H9 (cell line): ENCODE measurements around the gene TAF10. TPM values are rescaled to one million over a fixed set of nuclear protein-coding genes. Genes with fewer than 3 reads are reported as not detected.

Experiments used
- DNase-seq: peaks from one replicate; pipeline ENCODE4 v3.0.0-alpha.2; 2017
- H2AFZ ChIP-seq: one replicate; pipeline ENCODE4 v1.6.1; 2013; ENCODE audit warnings: mild to moderate bottlenecking, low read length, control low read depth, moderate library complexity
- H2AK5ac ChIP-seq: 2 replicates; pipeline ENCODE4 v1.6.1; 2013; ENCODE audit warnings: low read length, control low read depth, mixed read lengths; ENCODE audit not compliant: insufficient read length
- H2BK120ac ChIP-seq: one replicate; pipeline ENCODE4 v1.6.1; 2013; ENCODE audit warnings: low read depth, mild to moderate bottlenecking, low read length, control low read depth, inconsistent platforms; ENCODE audit not compliant: poor library complexity, severe bottlenecking
- H2BK12ac ChIP-seq: 2 replicates; pipeline ENCODE4 v1.6.1; 2013; ENCODE audit warnings: low read length, control low read depth, mixed read lengths, low read depth; ENCODE audit not compliant: insufficient read length
- H2BK15ac ChIP-seq: 2 replicates; pipeline ENCODE4 v1.6.1; 2013; ENCODE audit warnings: low read depth, low read length, control low read depth
- H2BK20ac ChIP-seq: one replicate; pipeline ENCODE4 v1.6.1; 2013; ENCODE audit warnings: low read depth, mild to moderate bottlenecking, low read length, control low read depth, inconsistent platforms; ENCODE audit not compliant: poor library complexity, severe bottlenecking
- H2BK5ac ChIP-seq: 2 replicates; pipeline ENCODE4 v1.6.1; 2013; ENCODE audit warnings: low read length, control low read depth, mixed read lengths; ENCODE audit not compliant: insufficient read length
- H3K14ac ChIP-seq: 2 replicates; pipeline ENCODE4 v1.6.1; 2013; ENCODE audit warnings: low read length, control low read depth; ENCODE audit not compliant: insufficient read depth
- H3K18ac ChIP-seq: 2 replicates; pipeline ENCODE4 v1.6.1; 2013; ENCODE audit warnings: low read depth, mild to moderate bottlenecking, mixed read lengths, low read length, control low read depth; ENCODE audit not compliant: insufficient read length
- H3K23ac ChIP-seq: 2 replicates; pipeline ENCODE4 v1.6.1; 2013; ENCODE audit warnings: low read length, control low read depth, mixed read lengths, low read depth; ENCODE audit not compliant: insufficient read length
- H3K23me2 ChIP-seq: 2 replicates; pipeline ENCODE4 v1.6.1; 2013; ENCODE audit warnings: low read depth, mild to moderate bottlenecking, mixed read lengths, low read length, control low read depth; ENCODE audit not compliant: insufficient read length, poor library complexity, severe bottlenecking
- H3K27ac ChIP-seq: 2 replicates; pipeline ENCODE4 v1.5.1; 2013; ENCODE audit warnings: low read length, control low read depth, mixed read lengths, low read depth; ENCODE audit not compliant: insufficient read length
- H3K27me3 ChIP-seq: 2 replicates; pipeline ENCODE4 v1.6.1; 2013; ENCODE audit warnings: low read length, control low read depth, inconsistent platforms; ENCODE audit not compliant: insufficient read depth
- H3K4ac ChIP-seq: 2 replicates; pipeline ENCODE4 v1.6.1; 2013; ENCODE audit warnings: low read depth, mild to moderate bottlenecking, control low read depth, inconsistent platforms, low read length, moderate library complexity
- H3K4me1 ChIP-seq: 2 replicates; pipeline ENCODE4 v1.6.1; 2013; ENCODE audit warnings: low read length, control low read depth, inconsistent platforms; ENCODE audit not compliant: insufficient read depth
- H3K4me2 ChIP-seq: 2 replicates; pipeline ENCODE4 v1.6.1; 2013; ENCODE audit warnings: low read length, control low read depth, mixed read lengths; ENCODE audit not compliant: insufficient read length, insufficient read depth
- H3K56ac ChIP-seq: 2 replicates; pipeline ENCODE4 v1.6.1; 2013; ENCODE audit warnings: low read depth, mild to moderate bottlenecking, mixed read lengths, low read length, control low read depth; ENCODE audit not compliant: insufficient read length
- H3K79me1 ChIP-seq: 2 replicates; pipeline ENCODE4 v1.6.1; 2013; ENCODE audit warnings: low read depth, mild to moderate bottlenecking, moderate library complexity, low read length, control low read depth, inconsistent platforms; ENCODE audit not compliant: insufficient read depth, poor library complexity, severe bottlenecking
- H3K79me2 ChIP-seq: 2 replicates; pipeline ENCODE4 v1.6.1; 2013; ENCODE audit warnings: low read length, control low read depth, inconsistent platforms; ENCODE audit not compliant: insufficient read depth
- H3K9ac ChIP-seq: 2 replicates; pipeline ENCODE4 v1.6.1; 2013; ENCODE audit warnings: low read length, control low read depth, mixed read lengths; ENCODE audit not compliant: insufficient read length; ENCODE audit errors: extremely low read depth
- H3K9me3 ChIP-seq: one replicate; pipeline ENCODE4 v1.6.1; 2013; ENCODE audit warnings: low read depth, low read length, inconsistent platforms; ENCODE audit not compliant: control insufficient read depth
- H3T11ph ChIP-seq: one replicate; pipeline ENCODE4 v1.6.1; 2013; ENCODE audit warnings: mild to moderate bottlenecking, low read length, control low read depth, inconsistent platforms
- H4K20me1 ChIP-seq: one replicate; pipeline ENCODE4 v1.6.1; 2013; ENCODE audit not compliant: control insufficient read depth, insufficient read length, insufficient read depth
- H4K5ac ChIP-seq: 2 replicates; pipeline ENCODE4 v1.6.1; 2013; ENCODE audit warnings: low read depth, mild to moderate bottlenecking, mixed read lengths, low read length, control low read depth; ENCODE audit not compliant: insufficient read length
- H4K8ac ChIP-seq: replicated peaks from 2 replicates; pipeline ENCODE4 v1.6.1; 2013; ENCODE audit warnings: low read length, control low read depth, mixed read lengths, low read depth; ENCODE audit not compliant: insufficient read length
- H4K91ac ChIP-seq: 2 replicates; pipeline ENCODE4 v1.6.1; 2013; ENCODE audit warnings: low read depth, mild to moderate bottlenecking, moderate library complexity, mixed read lengths, low read length, control low read depth; ENCODE audit not compliant: insufficient read length
- H3K27ac Mint-ChIP-seq, 3 experiments: 2 replicates in 2 of 3; 3 replicates in 1 of 3; pipeline ENCODE4 v1.8.0; 2020 to 2021; ENCODE audit warnings: mixed read lengths in 3 of 3, mild to moderate bottlenecking in 1 of 3, moderate library complexity in 1 of 3
- H3K27me3 Mint-ChIP-seq: 2 replicates; pipeline ENCODE4 v1.8.0; 2021; ENCODE audit warnings: low read depth, mild to moderate bottlenecking, moderate library complexity, mixed read lengths
- H3K36me3 Mint-ChIP-seq, 3 experiments: 2 replicates in 2 of 3; 3 replicates in 1 of 3; pipeline ENCODE4 v1.8.0; 2020 to 2021; ENCODE audit warnings: low read depth in 3 of 3, mixed read lengths in 3 of 3; ENCODE audit not compliant: insufficient read depth in 1 of 3
- H3K4me1 Mint-ChIP-seq, 2 experiments: 2 replicates each; pipeline ENCODE4 v1.8.0; 2020; ENCODE audit warnings: mixed read lengths in 2 of 2
- H3K4me3 Mint-ChIP-seq, 2 experiments: 2 replicates in 1 of 2; 3 replicates in 1 of 2; pipeline ENCODE4 v1.8.0; 2020 to 2021; ENCODE audit warnings: mild to moderate bottlenecking in 2 of 2, mixed read lengths in 2 of 2, moderate library complexity in 1 of 2
- H3K9me3 Mint-ChIP-seq, 2 experiments: 2 replicates in 1 of 2; 3 replicates in 1 of 2; pipeline ENCODE4 v1.8.0; 2020; ENCODE audit warnings: mild to moderate bottlenecking in 2 of 2, mixed read lengths in 2 of 2, moderate library complexity in 1 of 2
- CTCF ChIP-seq: fragments of 200-600 bp; sonication (generic); conservative IDR thresholded peaks from 3 replicates; pipeline ENCODE4 v1.8.0; 2021; ENCODE audit warnings: antibody characterized with exemption, mild to moderate bottlenecking
- WGBS: extraction: QIAGEN DNeasy Blood & Tissue Kit; methylation state at CpG from one replicate; pipeline ENCODE4 v1.1.7; 2013; ENCODE audit warnings: missing lambda C conversion rate, low lambda C conversion rate, mixed read lengths; ENCODE audit not compliant: insufficient read length; ENCODE audit errors: extremely low coverage; 5-methylcytosine and 5-hydroxymethylcytosine counted together
- total RNA-seq: library from RNA; stranded (reverse); gene quantifications from 2 replicates; pipeline ENCODE4 v1.2.1, GENCODE V29; 2021

Gene TAF10
- total RNA-seq, 1 experiment from 2014 or later: 198 TPM

GRCh38 chr11:6602096-6602940 lies 9.7 kb downstream of the TAF10 start:
- TF ChIP-seq CTCF: no peak
- no peak overlapping the region for H3K27ac ChIP-seq

More at GRCh38 chr11:6602096-6602940, 9.7 kb downstream of the TAF10 start:
- H3K4me1 Mint-ChIP-seq: peaks cover 11% of the 10 kb centered on the region in 2 experiments
- Histone ChIP-seq H3K23ac (no peak overlapping the region), H3K9ac (peak overlapping the region; percentile 74), H3K79me1 (no peaks in the 10 kb centered on the region), H3K9me3 (no peaks in the 10 kb centered on the region), H3K27me3 (no peaks in the 10 kb centered on the region), H4K91ac (no peak overlapping the region), H2BK15ac (no peak overlapping the region), H3K56ac (no peak overlapping the region), H2BK20ac (no peak overlapping the region), H2AK5ac (no peak overlapping the region), H3K79me2 (peaks cover 7% of the 10 kb centered on the region; the same call in 1 of the 2 replicates), H3K4me2 (peak overlapping the region; percentile 88), H4K5ac (no peak overlapping the region), H2BK5ac (no peak overlapping the region), H4K8ac (no peak overlapping the region), H3K4ac (no peak overlapping the region), H2BK12ac (no peak overlapping the region), H3T11ph (no peak overlapping the region), H4K20me1 (no peaks in the 10 kb centered on the region), H3K4me1 (peaks cover 3% of the 10 kb centered on the region; the same call in 1 of the 2 replicates), H2BK120ac (no peak overlapping the region), H3K18ac (no peak overlapping the region), H3K23me2 (peaks cover 15% of the 10 kb centered on the region), H3K14ac (no peak overlapping the region), H2AFZ (no peak overlapping the region)
- WGBS: no CpG with 5 or more reads among the region's 7 CpGs
- peaks cover 7 to 45% (median 30%) of the 10 kb centered on the region in 3 experiments; a peak in 6 of 7 replicates for H3K36me3 Mint-ChIP-seq
- no peak for DNase-seq
- H3K27me3 Mint-ChIP-seq: no peaks in the 10 kb centered on the region; the same call in 1 of the 2 replicates
- no peak overlapping the region for H3K27ac Mint-ChIP-seq
- no peaks in the 10 kb centered on the region for H3K9me3 Mint-ChIP-seq
- no peak overlapping the region; a peak in 1 of 5 replicates for H3K4me3 Mint-ChIP-seq
